SHP77 (cell line): ENCODE data around the gene SH3TC2.
"Not testable (repeated sequence)": the region's sequence is repeated elsewhere in the genome, so short reads cannot be mapped to it uniquely, and the experiment has no call there.

Experiments used
- DNase-seq, 2 experiments: peaks; one replicate each; lab custom pipeline; 2025; lab: John Stamatoyannopoulos, UW

Gene SH3TC2

GRCh38 chr5:149063017-149063687, at the start of gene SH3TC2:
Gene SH3TC2 (minus strand): TSS chr5:149063062. CDS start chr5:149063022, 40 bp downstream.
- DNase-seq, result no peak

- no peak for DNase-seq
Observed at GRCh38 chr5:149110406-149110805, 47.5 kb upstream of the SH3TC2 start.

GRCh38 chr5:149108651-149109280, 45.9 kb upstream of the SH3TC2 start:
- no peak for DNase-seq

GRCh38 chr5:149100331-149100730, 37.5 kb upstream of the SH3TC2 start:
- DNase-seq, result no peak

DNA sequence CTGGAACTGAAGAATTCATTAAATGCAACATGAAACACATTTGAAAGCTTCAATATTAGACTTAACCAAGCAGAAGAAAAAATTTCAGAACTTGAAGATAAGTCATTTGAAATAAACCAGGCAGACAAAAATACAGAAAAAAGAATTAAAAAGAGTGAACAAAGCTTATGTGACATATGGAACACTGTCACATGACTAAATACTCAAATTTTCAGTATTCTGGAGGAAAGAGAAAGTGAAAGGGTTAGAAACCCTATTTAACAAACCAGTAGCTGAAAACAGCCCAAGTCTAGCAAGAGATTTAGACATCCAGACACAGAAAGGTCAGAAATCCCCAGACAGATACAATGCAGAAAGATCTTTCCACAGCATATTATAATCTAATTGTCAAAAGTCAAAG, 37.1 kb upstream of the SH3TC2 start:
- no peak for DNase-seq

GRCh38 chr5:149094996-149095395, 32.1 kb upstream of the SH3TC2 start:
- DNase-seq, result no peak

DNA sequence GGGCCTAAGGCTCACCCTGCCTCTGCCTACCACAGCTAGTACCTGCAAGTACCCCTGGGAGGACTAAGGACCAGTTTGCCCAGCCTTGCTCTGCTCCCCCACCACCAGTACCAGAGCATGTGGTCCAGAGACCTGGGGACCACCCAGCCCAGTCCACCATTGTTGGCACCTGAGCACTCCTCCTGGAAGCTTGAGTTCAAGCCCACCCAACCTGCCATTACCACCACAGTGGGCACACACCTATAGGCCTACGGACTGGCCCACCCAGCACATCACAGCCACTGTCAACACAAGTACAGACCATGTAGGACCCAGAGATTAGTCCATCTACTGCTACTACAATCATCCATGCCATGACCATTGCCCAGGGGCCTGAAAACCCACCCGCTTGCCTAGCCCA, 30.8 kb upstream of the SH3TC2 start:
- DNase-seq, result no peak

DNA sequence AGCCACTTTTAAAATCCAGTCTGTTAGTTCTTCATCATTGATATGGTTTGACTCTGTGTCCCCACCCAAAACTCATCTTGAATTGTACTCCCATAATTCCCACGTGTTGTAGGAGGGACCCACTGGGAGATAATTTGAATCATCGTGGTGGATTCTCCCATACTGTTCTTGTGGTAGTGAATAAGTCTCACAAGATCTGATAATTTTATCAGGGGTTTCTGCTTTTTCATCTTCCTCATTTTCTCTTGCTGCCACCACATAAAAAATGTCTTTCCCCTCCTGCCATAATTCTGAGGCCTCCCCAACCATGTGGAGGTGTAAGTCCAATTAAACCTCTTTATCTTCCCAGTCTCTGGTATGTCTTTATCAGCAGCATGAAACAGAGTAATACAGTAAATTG, 26.9 kb upstream of the SH3TC2 start:
- no peak for DNase-seq

DNA sequence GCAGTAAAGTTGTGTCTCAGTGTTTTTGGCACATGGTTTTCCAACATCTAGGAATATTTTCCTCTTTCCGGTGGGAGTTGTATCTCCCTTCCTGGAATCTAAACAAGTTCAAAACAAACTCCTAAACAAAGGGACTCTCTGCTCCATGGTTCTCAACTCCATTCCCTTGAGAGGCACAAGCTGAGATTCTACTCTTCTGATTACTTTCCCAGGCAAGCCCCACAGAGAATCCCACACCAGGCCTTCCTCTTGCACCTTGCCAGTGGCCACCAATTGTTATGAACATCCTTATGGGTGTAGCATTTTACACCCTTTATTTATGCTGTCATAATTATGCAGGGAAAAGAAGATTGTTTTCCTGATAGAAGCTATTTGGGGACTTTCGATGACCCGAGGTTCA, 25.8 kb upstream of the SH3TC2 start:
- no peak for DNase-seq

GRCh38 chr5:149083846-149084245, 21.0 kb upstream of the SH3TC2 start:
- DNase-seq, result no peak

GRCh38 chr5:149082271-149082670, 19.4 kb upstream of the SH3TC2 start:
- DNase-seq, result no peak

GRCh38 chr5:149080294-149080693, 17.4 kb upstream of the SH3TC2 start:
- no peak for DNase-seq

GRCh38 chr5:149079883-149080282, 17.0 kb upstream of the SH3TC2 start:
- DNase-seq, result no peak

DNA sequence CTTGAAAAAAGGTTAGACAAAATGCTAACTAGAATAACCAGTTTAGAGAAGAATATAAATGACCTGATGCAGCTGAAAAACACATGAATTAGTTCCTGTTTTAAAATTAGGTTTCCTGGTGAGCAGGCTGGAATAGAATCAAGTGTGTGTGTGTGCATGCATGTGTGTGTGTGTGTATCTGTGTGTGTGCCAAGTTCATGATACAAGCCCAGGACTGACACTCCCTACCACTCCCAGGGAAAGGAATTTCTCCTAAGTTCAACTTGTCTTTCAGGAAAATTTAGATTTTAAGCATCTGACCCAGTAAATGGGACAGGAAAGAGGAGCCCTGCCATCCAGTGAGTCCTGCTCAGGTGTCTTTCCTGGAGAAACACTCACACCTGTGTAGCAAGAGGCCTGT, 11.2 kb upstream of the SH3TC2 start:
- not testable (repeated sequence) for DNase-seq

DNA sequence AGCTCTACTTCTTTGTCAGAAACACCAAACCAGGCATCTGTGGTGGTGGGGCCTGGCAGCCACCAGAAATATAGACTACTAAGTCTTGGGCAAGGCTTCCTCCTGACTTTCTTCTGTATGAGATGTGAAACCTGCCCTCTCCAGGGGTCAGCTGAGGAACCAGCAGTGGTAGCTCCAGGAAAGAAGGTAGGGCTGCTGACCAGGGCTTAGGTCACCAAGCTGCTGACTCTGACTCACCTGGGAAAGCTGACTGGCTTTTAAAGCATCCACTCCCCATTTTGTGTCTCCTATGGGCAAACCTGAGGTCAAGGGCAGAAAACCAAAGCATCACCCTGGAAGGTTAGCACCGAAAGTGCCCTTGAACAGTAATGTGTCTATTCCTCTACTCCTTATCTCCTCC, 10.4 kb upstream of the SH3TC2 start:
- no peak for DNase-seq

DNA sequence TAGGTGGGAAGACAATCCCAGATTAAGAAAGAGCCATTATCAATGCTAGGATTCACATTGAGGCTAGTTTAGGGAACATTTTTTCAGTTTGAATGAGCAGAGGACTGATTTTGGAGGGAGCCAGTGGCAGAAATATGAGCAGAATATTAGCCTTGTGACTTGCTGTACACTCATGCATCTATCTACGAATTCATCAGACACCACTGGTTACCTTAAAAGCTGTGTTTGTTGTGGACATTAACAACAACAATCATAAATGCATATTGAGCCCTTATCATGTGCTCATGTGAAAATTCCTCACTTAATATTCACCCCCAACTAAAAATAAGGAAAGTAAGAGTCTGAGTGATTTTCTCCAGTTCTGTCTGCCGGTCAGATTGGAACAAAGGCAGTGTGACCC, 9.9 kb upstream of the SH3TC2 start:
- no peak for DNase-seq

- no peak for DNase-seq
Observed at GRCh38 chr5:149072376-149072775, 9.5 kb upstream of the SH3TC2 start.

- DNase-seq, result no peak
Observed at GRCh38 chr5:149071756-149072155, 8.9 kb upstream of the SH3TC2 start.

GRCh38 chr5:149071216-149071615, 8.4 kb upstream of the SH3TC2 start:
- DNase-seq, result no peak

- no peak for DNase-seq
Observed at GRCh38 chr5:149069711-149070110, 6.8 kb upstream of the SH3TC2 start.

DNA sequence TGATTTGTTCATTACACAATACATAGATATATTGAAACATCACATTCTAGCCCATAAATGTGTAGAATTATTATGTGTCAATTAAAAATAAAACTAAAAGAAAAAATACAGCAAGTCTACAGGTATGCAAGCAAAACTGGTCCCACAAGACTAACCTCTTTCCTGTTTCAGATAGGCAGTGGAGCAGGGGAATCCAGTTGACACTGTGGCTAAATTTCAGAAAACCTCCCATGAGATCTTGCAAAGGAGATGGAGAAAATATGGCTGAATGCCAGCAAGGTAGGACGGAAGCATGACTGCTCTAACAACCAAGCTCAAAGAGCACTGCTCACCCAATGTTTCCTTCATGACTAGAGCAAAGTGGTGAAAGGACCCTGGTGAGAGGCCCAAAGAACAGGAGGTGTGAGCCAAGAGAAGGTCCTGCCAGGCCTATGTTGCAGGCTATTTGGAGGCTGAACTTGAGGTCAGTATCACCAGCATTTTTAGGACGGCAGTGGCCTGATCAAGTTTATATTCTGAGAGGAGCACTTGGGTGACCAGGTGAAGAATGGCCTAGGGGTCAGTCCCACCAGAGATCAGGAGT, 1.1 kb upstream of the SH3TC2 start:
- DNase-seq, result no peak

DNA sequence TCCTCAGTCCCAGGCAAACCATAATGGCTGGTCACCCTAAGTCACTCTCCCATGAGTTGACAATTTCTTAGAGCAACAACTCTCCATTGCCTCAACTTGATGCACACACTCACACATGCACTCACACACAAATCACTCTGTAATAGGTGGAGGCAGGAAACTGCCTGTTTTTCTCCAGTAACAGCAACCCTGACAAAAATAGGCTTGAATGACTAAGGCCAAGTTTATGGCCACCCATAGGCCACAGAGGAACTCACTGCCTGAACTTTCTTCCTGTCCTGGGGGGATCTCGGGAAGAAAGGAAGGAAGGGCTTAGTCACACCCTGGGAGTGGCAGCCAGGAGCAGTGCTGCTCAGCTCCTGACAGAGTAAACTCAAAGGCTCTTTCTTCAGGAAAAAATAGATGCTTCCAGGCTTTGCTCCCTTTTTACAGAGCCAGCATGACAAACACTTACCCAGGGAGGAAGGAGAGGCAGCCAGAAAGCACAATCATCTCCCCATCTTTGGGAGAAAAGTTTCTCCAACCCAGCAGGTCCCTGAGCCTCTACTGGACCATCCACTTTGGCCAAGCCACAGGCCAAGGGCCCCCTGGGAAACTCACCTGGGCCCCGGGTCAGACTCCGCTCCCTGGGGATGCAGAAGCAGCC, 368 bp downstream of the SH3TC2 start:
- no peak for DNase-seq

DNA sequence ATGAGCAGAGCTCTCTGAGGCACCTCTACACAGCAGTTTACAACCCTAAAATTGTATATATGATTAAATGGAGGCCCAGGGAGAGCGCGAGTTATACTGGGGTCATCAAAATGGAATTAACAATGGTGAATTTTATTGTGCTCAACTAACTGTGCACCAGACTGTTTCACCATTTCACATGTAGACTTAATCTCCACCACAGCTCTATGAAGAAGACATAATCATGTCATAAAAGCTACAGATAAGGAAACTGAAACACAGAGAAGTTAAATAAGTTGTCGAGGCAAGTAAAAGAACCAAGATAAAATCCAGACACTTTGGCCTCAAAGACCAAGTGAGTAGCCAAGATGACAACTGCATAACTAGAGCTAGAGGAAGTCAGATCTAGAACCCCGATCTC, 1.5 kb downstream of the SH3TC2 start:
- DNase-seq, result no peak
